H9 (cell line): ENCODE measurements around the gene DDX21. TPM values are rescaled to one million over a fixed set of nuclear protein-coding genes. Genes with fewer than 3 reads are reported as not detected.

Experiments used
- DNase-seq: peaks from one replicate; pipeline ENCODE4 v3.0.0-alpha.2; 2017
- H2AFZ ChIP-seq: one replicate; pipeline ENCODE4 v1.6.1; 2013; ENCODE audit warnings: mild to moderate bottlenecking, low read length, control low read depth, moderate library complexity
- H2AK5ac ChIP-seq: 2 replicates; pipeline ENCODE4 v1.6.1; 2013; ENCODE audit warnings: low read length, control low read depth, mixed read lengths; ENCODE audit not compliant: insufficient read length
- H2BK120ac ChIP-seq: one replicate; pipeline ENCODE4 v1.6.1; 2013; ENCODE audit warnings: low read depth, mild to moderate bottlenecking, low read length, control low read depth, inconsistent platforms; ENCODE audit not compliant: poor library complexity, severe bottlenecking
- H2BK12ac ChIP-seq: 2 replicates; pipeline ENCODE4 v1.6.1; 2013; ENCODE audit warnings: low read length, control low read depth, mixed read lengths, low read depth; ENCODE audit not compliant: insufficient read length
- H2BK15ac ChIP-seq: 2 replicates; pipeline ENCODE4 v1.6.1; 2013; ENCODE audit warnings: low read depth, low read length, control low read depth
- H2BK20ac ChIP-seq: one replicate; pipeline ENCODE4 v1.6.1; 2013; ENCODE audit warnings: low read depth, mild to moderate bottlenecking, low read length, control low read depth, inconsistent platforms; ENCODE audit not compliant: poor library complexity, severe bottlenecking
- H2BK5ac ChIP-seq: 2 replicates; pipeline ENCODE4 v1.6.1; 2013; ENCODE audit warnings: low read length, control low read depth, mixed read lengths; ENCODE audit not compliant: insufficient read length
- H3K14ac ChIP-seq: 2 replicates; pipeline ENCODE4 v1.6.1; 2013; ENCODE audit warnings: low read length, control low read depth; ENCODE audit not compliant: insufficient read depth
- H3K18ac ChIP-seq: 2 replicates; pipeline ENCODE4 v1.6.1; 2013; ENCODE audit warnings: low read depth, mild to moderate bottlenecking, mixed read lengths, low read length, control low read depth; ENCODE audit not compliant: insufficient read length
- H3K23ac ChIP-seq: 2 replicates; pipeline ENCODE4 v1.6.1; 2013; ENCODE audit warnings: low read length, control low read depth, mixed read lengths, low read depth; ENCODE audit not compliant: insufficient read length
- H3K23me2 ChIP-seq: 2 replicates; pipeline ENCODE4 v1.6.1; 2013; ENCODE audit warnings: low read depth, mild to moderate bottlenecking, mixed read lengths, low read length, control low read depth; ENCODE audit not compliant: insufficient read length, poor library complexity, severe bottlenecking
- H3K27ac ChIP-seq: 2 replicates; pipeline ENCODE4 v1.5.1; 2013; ENCODE audit warnings: low read length, control low read depth, mixed read lengths, low read depth; ENCODE audit not compliant: insufficient read length
- H3K27me3 ChIP-seq: 2 replicates; pipeline ENCODE4 v1.6.1; 2013; ENCODE audit warnings: low read length, control low read depth, inconsistent platforms; ENCODE audit not compliant: insufficient read depth
- H3K4ac ChIP-seq: 2 replicates; pipeline ENCODE4 v1.6.1; 2013; ENCODE audit warnings: low read depth, mild to moderate bottlenecking, control low read depth, inconsistent platforms, low read length, moderate library complexity
- H3K4me1 ChIP-seq: 2 replicates; pipeline ENCODE4 v1.6.1; 2013; ENCODE audit warnings: low read length, control low read depth, inconsistent platforms; ENCODE audit not compliant: insufficient read depth
- H3K4me2 ChIP-seq: 2 replicates; pipeline ENCODE4 v1.6.1; 2013; ENCODE audit warnings: low read length, control low read depth, mixed read lengths; ENCODE audit not compliant: insufficient read length, insufficient read depth
- H3K56ac ChIP-seq: 2 replicates; pipeline ENCODE4 v1.6.1; 2013; ENCODE audit warnings: low read depth, mild to moderate bottlenecking, mixed read lengths, low read length, control low read depth; ENCODE audit not compliant: insufficient read length
- H3K79me1 ChIP-seq: 2 replicates; pipeline ENCODE4 v1.6.1; 2013; ENCODE audit warnings: low read depth, mild to moderate bottlenecking, moderate library complexity, low read length, control low read depth, inconsistent platforms; ENCODE audit not compliant: insufficient read depth, poor library complexity, severe bottlenecking
- H3K79me2 ChIP-seq: 2 replicates; pipeline ENCODE4 v1.6.1; 2013; ENCODE audit warnings: low read length, control low read depth, inconsistent platforms; ENCODE audit not compliant: insufficient read depth
- H3K9ac ChIP-seq: 2 replicates; pipeline ENCODE4 v1.6.1; 2013; ENCODE audit warnings: low read length, control low read depth, mixed read lengths; ENCODE audit not compliant: insufficient read length; ENCODE audit errors: extremely low read depth
- H3K9me3 ChIP-seq: one replicate; pipeline ENCODE4 v1.6.1; 2013; ENCODE audit warnings: low read depth, low read length, inconsistent platforms; ENCODE audit not compliant: control insufficient read depth
- H3T11ph ChIP-seq: one replicate; pipeline ENCODE4 v1.6.1; 2013; ENCODE audit warnings: mild to moderate bottlenecking, low read length, control low read depth, inconsistent platforms
- H4K20me1 ChIP-seq: one replicate; pipeline ENCODE4 v1.6.1; 2013; ENCODE audit not compliant: control insufficient read depth, insufficient read length, insufficient read depth
- H4K5ac ChIP-seq: 2 replicates; pipeline ENCODE4 v1.6.1; 2013; ENCODE audit warnings: low read depth, mild to moderate bottlenecking, mixed read lengths, low read length, control low read depth; ENCODE audit not compliant: insufficient read length
- H4K8ac ChIP-seq: replicated peaks from 2 replicates; pipeline ENCODE4 v1.6.1; 2013; ENCODE audit warnings: low read length, control low read depth, mixed read lengths, low read depth; ENCODE audit not compliant: insufficient read length
- H4K91ac ChIP-seq: 2 replicates; pipeline ENCODE4 v1.6.1; 2013; ENCODE audit warnings: low read depth, mild to moderate bottlenecking, moderate library complexity, mixed read lengths, low read length, control low read depth; ENCODE audit not compliant: insufficient read length
- H3K27ac Mint-ChIP-seq, 3 experiments: 2 replicates in 2 of 3; 3 replicates in 1 of 3; pipeline ENCODE4 v1.8.0; 2020 to 2021; ENCODE audit warnings: mixed read lengths in 3 of 3, mild to moderate bottlenecking in 1 of 3, moderate library complexity in 1 of 3
- H3K27me3 Mint-ChIP-seq: 2 replicates; pipeline ENCODE4 v1.8.0; 2021; ENCODE audit warnings: low read depth, mild to moderate bottlenecking, moderate library complexity, mixed read lengths
- H3K36me3 Mint-ChIP-seq, 3 experiments: 2 replicates in 2 of 3; 3 replicates in 1 of 3; pipeline ENCODE4 v1.8.0; 2020 to 2021; ENCODE audit warnings: low read depth in 3 of 3, mixed read lengths in 3 of 3; ENCODE audit not compliant: insufficient read depth in 1 of 3
- H3K4me1 Mint-ChIP-seq, 2 experiments: 2 replicates each; pipeline ENCODE4 v1.8.0; 2020; ENCODE audit warnings: mixed read lengths in 2 of 2
- H3K4me3 Mint-ChIP-seq, 2 experiments: 2 replicates in 1 of 2; 3 replicates in 1 of 2; pipeline ENCODE4 v1.8.0; 2020 to 2021; ENCODE audit warnings: mild to moderate bottlenecking in 2 of 2, mixed read lengths in 2 of 2, moderate library complexity in 1 of 2
- H3K9me3 Mint-ChIP-seq, 2 experiments: 2 replicates in 1 of 2; 3 replicates in 1 of 2; pipeline ENCODE4 v1.8.0; 2020; ENCODE audit warnings: mild to moderate bottlenecking in 2 of 2, mixed read lengths in 2 of 2, moderate library complexity in 1 of 2
- WGBS: extraction: QIAGEN DNeasy Blood & Tissue Kit; methylation state at CpG from one replicate; pipeline ENCODE4 v1.1.7; 2013; ENCODE audit warnings: missing lambda C conversion rate, low lambda C conversion rate, mixed read lengths; ENCODE audit not compliant: insufficient read length; ENCODE audit errors: extremely low coverage; 5-methylcytosine and 5-hydroxymethylcytosine counted together
- total RNA-seq: library from RNA; stranded (reverse); gene quantifications from 2 replicates; pipeline ENCODE4 v1.2.1, GENCODE V29; 2021
- TF ChIP-seq, protein P1 (sequence below): fragments of 200-600 bp; sonication (generic); conservative IDR thresholded peaks from 3 replicates; pipeline ENCODE4 v1.8.0; 2021; ENCODE audit warnings: antibody characterized with exemption, mild to moderate bottlenecking

DDX21 gene
- total RNA-seq, 1 experiment from 2014 or later: 180 TPM

DNA sequence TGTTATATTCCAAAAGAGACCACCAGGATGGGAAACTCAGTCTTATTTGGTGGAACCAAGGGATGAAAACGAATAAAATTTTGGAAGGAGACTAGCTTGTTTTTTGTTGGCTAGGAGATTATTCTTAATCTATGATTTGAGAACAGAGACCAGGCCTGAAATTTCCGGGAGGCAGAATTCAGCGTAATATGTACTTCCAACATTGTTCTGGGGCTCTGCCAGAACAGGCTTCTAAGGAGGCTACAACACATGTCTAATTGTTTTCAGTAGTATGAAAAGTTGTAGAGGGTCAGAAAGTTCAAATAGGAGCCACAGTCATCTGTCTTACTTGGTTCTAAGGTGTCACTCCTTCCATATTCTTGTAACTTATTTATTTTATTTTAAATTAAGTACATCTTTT is 1.7 kb downstream of the DDX21 start:
- Mint-ChIP-seq H3K4me3 (peak overlapping the region; percentile 99 to 100), H3K27me3 (peaks cover 2% of the 10 kb centered on the region), H3K27ac (peak overlapping the region; percentile 74 to 100 (median 99); a peak in 4 of 7 replicates), H3K36me3 (peaks cover 34 to 59% (median 38%) of the 10 kb centered on the region in 3 experiments), H3K4me1 (peaks cover 11 to 15% of the 10 kb centered on the region in 2 experiments), H3K9me3 (peaks cover 0 to 3% of the 10 kb centered on the region in 2 experiments; a peak in 3 of 5 replicates)
- no peak overlapping the region for H2BK5ac ChIP-seq
- H3K23ac ChIP-seq: no peak overlapping the region
- no peak overlapping the region for H3K18ac ChIP-seq
- no peak overlapping the region for H3T11ph ChIP-seq
- peak overlapping the region; percentile 60 for H3K9ac ChIP-seq
- no peak overlapping the region for H3K14ac ChIP-seq
- H2BK15ac ChIP-seq: no peak overlapping the region
- no peak overlapping the region for H4K8ac ChIP-seq
- no peaks in the 10 kb centered on the region for H3K27me3 ChIP-seq
- H2BK120ac ChIP-seq: no peak overlapping the region
- no peaks in the 10 kb centered on the region for H3K9me3 ChIP-seq
- no peak overlapping the region for H2AFZ ChIP-seq
- no peak overlapping the region for H2BK12ac ChIP-seq
- H3K56ac ChIP-seq: no peak overlapping the region
- no peak overlapping the region for H3K4ac ChIP-seq
- H3K79me2 ChIP-seq: peaks cover 32% of the 10 kb centered on the region
- no peak overlapping the region for H4K91ac ChIP-seq
- no peak overlapping the region for H4K5ac ChIP-seq
- TF ChIP-seq, protein P1, sequence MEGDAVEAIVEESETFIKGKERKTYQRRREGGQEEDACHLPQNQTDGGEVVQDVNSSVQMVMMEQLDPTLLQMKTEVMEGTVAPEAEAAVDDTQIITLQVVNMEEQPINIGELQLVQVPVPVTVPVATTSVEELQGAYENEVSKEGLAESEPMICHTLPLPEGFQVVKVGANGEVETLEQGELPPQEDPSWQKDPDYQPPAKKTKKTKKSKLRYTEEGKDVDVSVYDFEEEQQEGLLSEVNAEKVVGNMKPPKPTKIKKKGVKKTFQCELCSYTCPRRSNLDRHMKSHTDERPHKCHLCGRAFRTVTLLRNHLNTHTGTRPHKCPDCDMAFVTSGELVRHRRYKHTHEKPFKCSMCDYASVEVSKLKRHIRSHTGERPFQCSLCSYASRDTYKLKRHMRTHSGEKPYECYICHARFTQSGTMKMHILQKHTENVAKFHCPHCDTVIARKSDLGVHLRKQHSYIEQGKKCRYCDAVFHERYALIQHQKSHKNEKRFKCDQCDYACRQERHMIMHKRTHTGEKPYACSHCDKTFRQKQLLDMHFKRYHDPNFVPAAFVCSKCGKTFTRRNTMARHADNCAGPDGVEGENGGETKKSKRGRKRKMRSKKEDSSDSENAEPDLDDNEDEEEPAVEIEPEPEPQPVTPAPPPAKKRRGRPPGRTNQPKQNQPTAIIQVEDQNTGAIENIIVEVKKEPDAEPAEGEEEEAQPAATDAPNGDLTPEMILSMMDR: no peak; the same call in 2 of the 3 replicates
- H2BK20ac ChIP-seq: no peak overlapping the region
- no peak overlapping the region for H2AK5ac ChIP-seq
- peak overlapping the region; percentile 99 for H3K4me2 ChIP-seq
- no peak overlapping the region for H3K27ac ChIP-seq
- H3K79me1 ChIP-seq: peaks cover 7% of the 10 kb centered on the region
- no peaks in the 10 kb centered on the region for H4K20me1 ChIP-seq
- peaks cover 13% of the 10 kb centered on the region for H3K23me2 ChIP-seq
- no CpG with 5 or more reads among the region's 3 CpGs for WGBS
- DNase-seq: no peak
- no peaks in the 10 kb centered on the region for H3K4me1 ChIP-seq
